ENCODE data around the gene TLR6.

- TF ChIP-seq CTCF (IDR thresholded peaks at IDR 0.05; ENCODE audit: low read depth, low read length): no peak
- no peak for TF ChIP-seq MYC (IDR thresholded peaks at IDR 0.05; ENCODE audit: low read depth, low read length)
- TF ChIP-seq MAX (IDR thresholded peaks at IDR 0.05; ENCODE audit: low read depth, low read length): no peak
Measured at GRCh38 chr4:38783109-38783460, 73.5 kb downstream of the TLR6 start.
